GM18858 (cell line): Measurements from ENCODE around the gene ADIG.

Experiments
- ATAC-seq: cut with Tn5 transposase; IDR thresholded peaks from one replicate; pipeline ENCODE4 v1.9.1; 2021; ENCODE audit not compliant: unreplicated experiment

The ADIG gene

GRCh38 chr20:38629979-38630378 lies 49.0 kb downstream of the ADIG start:
- ATAC-seq, result no peak

GRCh38 chr20:38630727-38631126 lies 49.7 kb downstream of the ADIG start:
- ATAC-seq, result no peak

GRCh38 chr20:38631155-38632022 lies 50.4 kb downstream of the ADIG start:
- ATAC-seq, result no peak

GRCh38 chr20:38633577-38634093 lies 52.6 kb downstream of the ADIG start:
- no peak for ATAC-seq

- ATAC-seq, result no peak
Observed at GRCh38 chr20:38635721-38636288, 54.8 kb downstream of the ADIG start.
